ENCODE measurements around the gene TSPAN18.

TSPAN18 gene

GRCh38 chr11:44798607-44798972 is 71.8 kb downstream of the TSPAN18 start:
- DNase-seq, result no peak

GRCh38 chr11:44799012-44799411 is 72.2 kb downstream of the TSPAN18 start:
- no peak for DNase-seq

DNA sequence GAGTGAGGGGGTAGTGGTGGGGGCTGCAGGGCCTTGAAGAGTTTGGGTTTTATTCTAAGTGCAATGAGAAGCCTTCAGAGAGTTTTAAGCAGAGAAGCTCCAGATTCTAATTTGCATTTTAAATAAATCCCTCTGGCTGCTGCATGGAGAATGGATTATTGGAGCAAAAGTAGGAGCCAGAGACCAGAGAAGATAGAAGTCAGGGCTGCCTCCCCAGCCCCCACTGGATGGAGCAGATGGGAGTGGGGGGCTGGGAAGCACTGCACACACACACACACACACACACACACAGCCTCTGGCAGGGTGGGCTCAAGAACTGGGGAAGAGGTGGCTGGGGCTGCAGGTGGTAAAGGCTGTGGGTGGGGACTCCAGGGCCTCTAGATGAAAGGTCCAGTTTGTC is 75.6 kb downstream of the TSPAN18 start:
- no peak for DNase-seq

GRCh38 chr11:44803009-44803408 is 76.2 kb downstream of the TSPAN18 start:
- no peak for DNase-seq

GRCh38 chr11:44804449-44805437 is 78.0 kb downstream of the TSPAN18 start:
- DNase-seq, result peak; percentile 36

- peak; percentile 67 for DNase-seq
These were observed 78.8 kb downstream of the TSPAN18 start for GRCh38 chr11:44805596-44805995.

- DNase-seq, result no peak
These were observed 81.4 kb downstream of the TSPAN18 start for GRCh38 chr11:44808053-44808753.

DNA sequence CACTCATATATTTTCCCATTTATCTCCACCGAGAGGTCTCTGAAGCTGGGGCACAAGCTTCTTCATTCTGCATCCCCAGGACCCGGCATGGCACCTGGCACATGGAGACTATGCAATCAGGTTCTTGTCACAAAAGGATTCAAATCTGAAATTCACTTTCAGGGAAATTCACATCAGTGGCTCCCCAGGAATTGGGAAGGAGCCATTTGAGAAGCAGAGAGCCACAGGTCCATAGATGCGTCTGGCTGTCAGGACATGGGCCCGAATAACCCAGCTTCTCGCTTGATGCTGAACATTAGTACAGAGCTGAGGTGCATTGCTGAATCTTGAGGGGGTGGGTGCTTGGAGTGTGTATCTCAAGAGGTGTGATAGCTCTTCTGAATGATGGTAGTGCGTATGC is 82.5 kb downstream of the TSPAN18 start:
- no peak for DNase-seq

- DNase-seq, result no peak
These were observed 85.2 kb downstream of the TSPAN18 start for GRCh38 chr11:44811841-44812448.

DNA sequence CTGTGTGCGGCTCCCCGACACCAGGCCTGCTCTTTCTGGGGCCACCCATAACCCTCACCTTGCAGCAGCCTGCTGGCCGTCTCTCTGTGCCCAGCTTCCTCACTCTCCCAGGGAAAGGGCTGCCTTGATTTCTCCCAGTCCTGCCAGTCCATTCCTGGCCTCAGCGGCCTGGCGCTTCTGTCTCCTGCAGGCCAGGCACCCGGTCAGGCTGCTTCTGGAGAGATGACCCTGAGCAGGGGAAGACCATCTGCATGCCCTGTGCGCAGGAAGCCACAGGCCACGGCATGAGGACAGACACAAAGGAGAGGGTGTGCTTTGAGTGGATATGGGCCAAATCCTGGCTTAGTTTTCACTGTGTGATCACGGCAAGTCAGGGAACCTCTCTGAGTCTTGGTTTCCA is 86.2 kb downstream of the TSPAN18 start:
- no peak for DNase-seq

DNA sequence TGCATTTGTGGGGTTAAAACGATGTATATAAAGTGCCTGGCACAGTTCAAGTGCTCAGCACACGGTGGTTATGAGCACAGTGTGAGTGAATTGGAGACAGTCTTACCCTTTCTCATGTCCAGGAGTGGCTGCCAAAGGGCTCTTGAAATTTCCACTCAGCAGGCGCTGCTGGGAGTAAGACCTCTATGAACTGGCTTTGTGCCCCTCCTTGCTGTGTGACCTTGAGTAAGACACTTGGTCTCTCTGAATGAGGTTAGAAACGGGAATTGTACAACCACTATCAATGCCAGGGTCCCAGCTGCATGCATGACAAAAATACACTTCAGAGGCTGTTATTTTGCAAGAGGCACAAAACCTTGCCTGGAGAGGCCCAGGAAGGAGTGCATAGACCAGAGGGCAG is 86.6 kb downstream of the TSPAN18 start:
- DNase-seq, result no peak

DNA sequence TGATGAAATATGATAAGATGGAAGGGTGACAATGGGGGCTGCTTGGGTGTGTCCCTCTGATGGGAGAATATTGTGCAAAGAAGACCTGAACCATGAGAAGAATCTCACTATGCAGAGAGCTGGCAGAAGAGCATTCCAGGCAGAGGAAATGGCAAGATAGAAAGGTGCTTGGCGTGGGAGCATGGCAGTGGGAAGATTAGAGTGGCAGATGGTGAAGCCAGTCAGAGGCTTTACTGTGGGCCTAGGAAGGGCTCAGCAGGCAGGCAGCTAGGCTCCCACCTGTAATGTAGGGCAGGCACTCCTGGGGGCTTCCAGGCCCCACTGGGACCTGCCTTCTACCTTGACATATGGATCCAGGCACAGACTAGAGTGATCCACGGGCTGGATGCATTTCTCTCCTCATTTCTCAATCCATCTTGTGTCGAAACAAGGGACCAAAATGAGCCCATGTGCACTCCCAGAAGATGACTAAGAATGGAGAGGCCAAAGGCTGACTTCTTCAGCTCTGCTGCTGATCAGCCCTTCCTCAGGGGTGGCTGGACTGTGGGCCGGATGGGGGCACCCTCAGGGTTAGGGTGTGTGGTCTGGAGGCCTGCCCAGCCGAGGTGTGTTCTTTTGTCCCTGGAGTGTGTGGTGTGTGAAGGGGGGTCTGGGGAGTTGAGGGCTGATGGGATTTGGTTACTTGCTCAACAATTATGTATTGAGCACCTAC is 88.3 kb downstream of the TSPAN18 start:
- DNase-seq, result no peak

DNA sequence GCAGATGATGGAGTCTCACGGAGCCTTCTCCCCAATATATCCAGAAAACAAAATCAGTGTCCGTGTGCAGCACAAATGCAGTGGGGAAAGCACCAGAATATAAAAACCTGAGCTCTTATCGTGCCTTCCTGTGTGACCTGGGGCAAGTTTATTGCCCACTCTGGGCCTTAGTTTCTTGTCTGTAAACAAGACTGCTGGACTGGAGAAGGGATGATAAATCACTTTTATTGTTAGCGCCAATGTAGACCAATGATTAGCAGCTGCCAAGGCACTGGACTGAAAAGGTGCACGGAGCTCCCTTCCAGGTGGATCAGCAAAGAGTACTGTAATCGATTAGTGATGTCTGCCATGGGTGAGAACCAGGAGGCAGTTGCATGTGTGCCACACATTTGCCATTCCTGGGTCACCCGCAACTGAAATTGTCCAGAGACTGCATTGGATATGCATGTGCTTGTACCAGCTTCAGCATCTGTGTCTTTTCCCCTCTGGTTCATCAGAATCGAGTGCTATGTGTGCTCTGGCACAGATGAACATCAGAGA is 89.2 kb downstream of the TSPAN18 start:
- no peak for DNase-seq

DNA sequence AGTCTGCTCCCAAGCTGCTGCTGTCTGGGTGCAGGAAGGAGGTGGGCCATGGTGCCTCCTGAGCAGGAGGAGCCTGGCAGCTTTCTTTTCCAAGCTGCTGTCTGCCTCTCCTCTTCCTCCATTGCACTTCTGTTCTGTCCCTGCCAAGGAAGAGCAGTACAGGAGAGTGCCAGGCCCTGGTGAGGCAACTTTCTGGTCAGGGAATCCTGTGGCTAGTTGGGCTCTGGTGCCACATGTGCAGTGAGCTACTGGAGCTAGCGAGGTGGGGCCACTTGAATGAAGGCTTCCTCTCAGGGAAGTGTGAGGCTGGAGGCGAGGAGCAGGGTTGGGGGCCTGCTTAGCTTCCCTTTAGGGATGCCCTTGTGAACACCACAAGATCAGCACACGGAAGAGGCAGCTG is 90.0 kb downstream of the TSPAN18 start:
- no peak for DNase-seq

DNA sequence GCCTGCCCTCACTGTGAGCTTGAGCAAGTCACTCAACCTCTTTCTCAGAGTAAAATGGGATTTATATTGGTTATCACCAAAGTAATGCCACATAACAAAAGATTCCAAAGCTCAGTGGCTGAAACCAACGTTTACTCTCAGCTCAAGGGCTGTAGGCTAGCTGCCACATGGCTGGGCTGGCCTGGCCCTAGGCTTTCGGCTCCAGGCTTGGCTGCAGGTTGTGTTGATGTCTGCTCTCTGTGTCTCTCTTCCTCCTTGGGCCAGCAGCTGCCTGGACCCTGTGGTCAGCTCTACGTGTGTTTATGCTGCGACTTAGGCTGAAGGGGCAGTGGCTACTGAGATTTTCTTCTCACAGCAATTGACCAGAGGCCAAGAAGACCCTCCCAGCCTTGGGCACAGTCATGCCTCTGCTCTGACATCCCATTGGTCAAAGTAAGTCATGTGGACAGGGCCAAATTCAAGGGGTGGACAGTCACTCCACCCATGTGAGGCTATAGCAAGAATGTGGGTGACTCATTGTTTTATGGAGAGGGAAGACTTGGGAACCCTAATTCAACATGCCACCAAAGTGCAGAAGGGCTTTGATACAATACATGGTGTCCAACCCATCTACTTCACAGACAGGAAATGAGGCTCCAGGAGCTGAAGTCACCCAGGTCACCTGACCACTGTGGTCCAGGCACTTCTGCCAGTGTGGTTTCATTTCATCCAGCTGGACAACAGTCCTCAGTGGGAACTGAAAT is 90.6 kb downstream of the TSPAN18 start:
- peak; percentile 53 for DNase-seq

- no peak for DNase-seq
These were observed 91.3 kb downstream of the TSPAN18 start for GRCh38 chr11:44818110-44818509.

- DNase-seq, result no peak
These were observed 92.6 kb downstream of the TSPAN18 start for GRCh38 chr11:44819346-44819745.

- DNase-seq, result no peak
These were observed 95.6 kb downstream of the TSPAN18 start for GRCh38 chr11:44822369-44822768.

- no peak for DNase-seq
These were observed 96.2 kb downstream of the TSPAN18 start for GRCh38 chr11:44823006-44823405.

GRCh38 chr11:44823868-44824267 is 97.1 kb downstream of the TSPAN18 start:
- DNase-seq, result no peak

DNA sequence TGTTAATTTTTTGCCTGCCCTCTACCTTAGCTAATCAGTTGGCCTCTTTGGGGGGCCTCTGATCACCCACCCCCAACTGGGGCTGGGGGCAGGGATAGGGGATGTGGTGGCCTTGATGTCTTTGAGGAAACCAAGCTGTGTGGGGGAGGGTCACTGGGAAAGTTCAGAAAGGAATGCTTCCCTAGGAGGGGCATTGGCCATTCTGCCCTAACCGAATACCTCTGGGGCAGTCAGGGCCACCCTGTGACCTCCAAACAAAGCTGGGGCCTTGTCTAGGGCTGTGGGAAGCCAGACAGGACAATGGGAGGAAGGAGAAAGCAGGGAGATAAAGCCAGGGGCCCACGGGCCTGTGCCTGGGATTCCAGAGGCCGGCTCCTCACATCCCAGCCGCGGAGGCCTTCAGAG is 97.5 kb downstream of the TSPAN18 start:
- DNase-seq, result no peak

All from fibroblast of skin of back (primary cell).